ENCODE measurements around the gene TYMP. TPM values are rescaled to one million over a fixed set of nuclear protein-coding genes. Genes with fewer than 3 reads are reported as not detected.

Gene TYMP
- total RNA-seq, 1 donor from 2014 or later = 3.3 TPM

- no peak overlapping the region for H3K27ac ChIP-seq (ENCODE audit: low read depth, low read length)
These were observed 41.7 kb upstream of the TYMP start for GRCh38 chr22:50571264-50572175.

DNA sequence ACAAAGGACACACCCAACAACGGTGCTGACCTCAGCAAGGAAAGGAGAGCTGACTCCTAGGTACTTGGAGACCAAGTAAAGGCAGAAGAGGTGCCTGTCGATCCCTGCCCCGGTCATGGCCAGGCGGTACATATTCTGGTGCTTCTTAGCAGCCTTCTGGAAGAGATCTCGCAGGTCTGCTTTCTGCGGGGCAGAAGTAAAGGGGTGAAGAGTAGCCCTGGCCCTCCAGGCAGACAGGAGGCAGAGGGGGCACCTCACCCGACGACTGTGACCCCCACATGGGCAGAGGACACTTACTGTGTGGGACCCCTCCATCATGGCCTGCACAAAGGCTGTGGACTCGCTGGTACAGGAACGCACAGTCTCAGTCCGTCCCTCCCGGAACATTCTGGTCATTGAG is 41.0 kb upstream of the TYMP start:
- peaks cover 37% of the 10 kb centered on the region for H3K36me3 Mint-ChIP-seq (ENCODE audit: low read depth, unreplicated experiment)

More at GRCh38 chr22:50571264-50572175, 41.7 kb upstream of the TYMP start:
- Histone ChIP-seq H3K4me1 (ENCODE audit: insufficient read depth, low read length) (no peaks in the 10 kb centered on the region), H3K4me2 (ENCODE audit: low read length) (no peak overlapping the region), H3K36me3 (ENCODE audit: insufficient read depth, low read length) (no peaks in the 10 kb centered on the region), H3K4me3 (ENCODE audit: insufficient read depth, low read depth, low read length) (no peak overlapping the region), H4K20me1 (ENCODE audit: insufficient read depth, low read length) (no peaks in the 10 kb centered on the region), H2AFZ (ENCODE audit: low read depth, low read length) (no peak overlapping the region), H3K9me3 (ENCODE audit: insufficient read depth, low read depth, low read length) (no peaks in the 10 kb centered on the region), H3K9ac (ENCODE audit: low read length) (no peak overlapping the region), H3K79me2 (ENCODE audit: insufficient read depth, low read length) (no peaks in the 10 kb centered on the region), H3K27me3 (ENCODE audit: insufficient read depth, low read length) (peaks cover under 1% of the 10 kb centered on the region)
- Mint-ChIP-seq H3K36me3 (ENCODE audit: low read depth, unreplicated experiment) (peaks cover 32% of the 10 kb centered on the region), H3K4me1 (ENCODE audit: low read depth, unreplicated experiment) (no peaks in the 10 kb centered on the region), H3K9me3 (ENCODE audit: unreplicated experiment) (peaks cover under 1% of the 10 kb centered on the region), H3K27ac (ENCODE audit: unreplicated experiment) (no peak overlapping the region), H3K27me3 (ENCODE audit: low read depth, unreplicated experiment) (no peaks in the 10 kb centered on the region), H3K4me3 (ENCODE audit: unreplicated experiment) (no peak overlapping the region)
- TF ChIP-seq, protein P1, sequence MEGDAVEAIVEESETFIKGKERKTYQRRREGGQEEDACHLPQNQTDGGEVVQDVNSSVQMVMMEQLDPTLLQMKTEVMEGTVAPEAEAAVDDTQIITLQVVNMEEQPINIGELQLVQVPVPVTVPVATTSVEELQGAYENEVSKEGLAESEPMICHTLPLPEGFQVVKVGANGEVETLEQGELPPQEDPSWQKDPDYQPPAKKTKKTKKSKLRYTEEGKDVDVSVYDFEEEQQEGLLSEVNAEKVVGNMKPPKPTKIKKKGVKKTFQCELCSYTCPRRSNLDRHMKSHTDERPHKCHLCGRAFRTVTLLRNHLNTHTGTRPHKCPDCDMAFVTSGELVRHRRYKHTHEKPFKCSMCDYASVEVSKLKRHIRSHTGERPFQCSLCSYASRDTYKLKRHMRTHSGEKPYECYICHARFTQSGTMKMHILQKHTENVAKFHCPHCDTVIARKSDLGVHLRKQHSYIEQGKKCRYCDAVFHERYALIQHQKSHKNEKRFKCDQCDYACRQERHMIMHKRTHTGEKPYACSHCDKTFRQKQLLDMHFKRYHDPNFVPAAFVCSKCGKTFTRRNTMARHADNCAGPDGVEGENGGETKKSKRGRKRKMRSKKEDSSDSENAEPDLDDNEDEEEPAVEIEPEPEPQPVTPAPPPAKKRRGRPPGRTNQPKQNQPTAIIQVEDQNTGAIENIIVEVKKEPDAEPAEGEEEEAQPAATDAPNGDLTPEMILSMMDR (IDR thresholded peaks at IDR 0.05; ENCODE audit: insufficient read depth, low read depth, low read length) = no peak
- TF ChIP-seq EZH2 (IDR thresholded peaks at IDR 0.05; ENCODE audit: insufficient read depth, low read length) = no peak
- no peak for FAIRE-seq
- DNase-seq (ENCODE audit: low read depth) = no peak

More for the DNA sequence above, 41.0 kb upstream of the TYMP start:
- no peak overlapping the region for H3K27ac ChIP-seq (ENCODE audit: low read depth, low read length)
- no peak overlapping the region for H3K4me2 ChIP-seq (ENCODE audit: low read length)
- H3K4me3 Mint-ChIP-seq (ENCODE audit: unreplicated experiment) = no peak overlapping the region
- no peaks in the 10 kb centered on the region for H3K9me3 ChIP-seq (ENCODE audit: insufficient read depth, low read depth, low read length)
- H3K4me3 ChIP-seq (ENCODE audit: insufficient read depth, low read depth, low read length) = no peak overlapping the region
- H3K36me3 ChIP-seq (ENCODE audit: insufficient read depth, low read length) = no peaks in the 10 kb centered on the region
- H3K27me3 Mint-ChIP-seq (ENCODE audit: low read depth, unreplicated experiment) = peaks cover 2% of the 10 kb centered on the region
- DNase-seq (ENCODE audit: low read depth) = no peak
- H4K20me1 ChIP-seq (ENCODE audit: insufficient read depth, low read length) = no peaks in the 10 kb centered on the region
- H2AFZ ChIP-seq (ENCODE audit: low read depth, low read length) = no peak overlapping the region
- H3K27ac Mint-ChIP-seq (ENCODE audit: unreplicated experiment) = no peak overlapping the region
- no peaks in the 10 kb centered on the region for H3K4me1 ChIP-seq (ENCODE audit: insufficient read depth, low read length)
- H3K4me1 Mint-ChIP-seq (ENCODE audit: low read depth, unreplicated experiment) = no peaks in the 10 kb centered on the region
- TF ChIP-seq, protein P1 (IDR thresholded peaks at IDR 0.05; ENCODE audit: insufficient read depth, low read depth, low read length) = no peak
- no peak for TF ChIP-seq EZH2 (IDR thresholded peaks at IDR 0.05; ENCODE audit: insufficient read depth, low read length)
- H3K9me3 Mint-ChIP-seq (ENCODE audit: unreplicated experiment) = peaks cover 1% of the 10 kb centered on the region
- H3K9ac ChIP-seq (ENCODE audit: low read length) = no peak overlapping the region
- H3K27me3 ChIP-seq (ENCODE audit: insufficient read depth, low read length) = peaks cover 2% of the 10 kb centered on the region
- H3K79me2 ChIP-seq (ENCODE audit: insufficient read depth, low read length) = no peaks in the 10 kb centered on the region
- FAIRE-seq = no peak
